H9 (cell line): Measurements from ENCODE around the gene DLG2. TPM values are rescaled to one million over a fixed set of nuclear protein-coding genes. Genes with fewer than 3 reads are reported as not detected.
"Not testable (repeated sequence)": the region's sequence is repeated elsewhere in the genome, so short reads cannot be mapped to it uniquely, and the experiment has no call there.

Source experiments
- DNase-seq: peaks from one replicate; pipeline ENCODE4 v3.0.0-alpha.2; 2017
- H2AFZ ChIP-seq: one replicate; pipeline ENCODE4 v1.6.1; 2013; ENCODE audit warnings: mild to moderate bottlenecking, low read length, control low read depth, moderate library complexity
- H2AK5ac ChIP-seq: 2 replicates; pipeline ENCODE4 v1.6.1; 2013; ENCODE audit warnings: low read length, control low read depth, mixed read lengths; ENCODE audit not compliant: insufficient read length
- H2BK120ac ChIP-seq: one replicate; pipeline ENCODE4 v1.6.1; 2013; ENCODE audit warnings: low read depth, mild to moderate bottlenecking, low read length, control low read depth, inconsistent platforms; ENCODE audit not compliant: poor library complexity, severe bottlenecking
- H2BK12ac ChIP-seq: 2 replicates; pipeline ENCODE4 v1.6.1; 2013; ENCODE audit warnings: low read length, control low read depth, mixed read lengths, low read depth; ENCODE audit not compliant: insufficient read length
- H2BK15ac ChIP-seq: 2 replicates; pipeline ENCODE4 v1.6.1; 2013; ENCODE audit warnings: low read depth, low read length, control low read depth
- H2BK20ac ChIP-seq: one replicate; pipeline ENCODE4 v1.6.1; 2013; ENCODE audit warnings: low read depth, mild to moderate bottlenecking, low read length, control low read depth, inconsistent platforms; ENCODE audit not compliant: poor library complexity, severe bottlenecking
- H2BK5ac ChIP-seq: 2 replicates; pipeline ENCODE4 v1.6.1; 2013; ENCODE audit warnings: low read length, control low read depth, mixed read lengths; ENCODE audit not compliant: insufficient read length
- H3K14ac ChIP-seq: 2 replicates; pipeline ENCODE4 v1.6.1; 2013; ENCODE audit warnings: low read length, control low read depth; ENCODE audit not compliant: insufficient read depth
- H3K18ac ChIP-seq: 2 replicates; pipeline ENCODE4 v1.6.1; 2013; ENCODE audit warnings: low read depth, mild to moderate bottlenecking, mixed read lengths, low read length, control low read depth; ENCODE audit not compliant: insufficient read length
- H3K23ac ChIP-seq: 2 replicates; pipeline ENCODE4 v1.6.1; 2013; ENCODE audit warnings: low read length, control low read depth, mixed read lengths, low read depth; ENCODE audit not compliant: insufficient read length
- H3K23me2 ChIP-seq: 2 replicates; pipeline ENCODE4 v1.6.1; 2013; ENCODE audit warnings: low read depth, mild to moderate bottlenecking, mixed read lengths, low read length, control low read depth; ENCODE audit not compliant: insufficient read length, poor library complexity, severe bottlenecking
- H3K27ac ChIP-seq: 2 replicates; pipeline ENCODE4 v1.5.1; 2013; ENCODE audit warnings: low read length, control low read depth, mixed read lengths, low read depth; ENCODE audit not compliant: insufficient read length
- H3K27me3 ChIP-seq: 2 replicates; pipeline ENCODE4 v1.6.1; 2013; ENCODE audit warnings: low read length, control low read depth, inconsistent platforms; ENCODE audit not compliant: insufficient read depth
- H3K4ac ChIP-seq: 2 replicates; pipeline ENCODE4 v1.6.1; 2013; ENCODE audit warnings: low read depth, mild to moderate bottlenecking, control low read depth, inconsistent platforms, low read length, moderate library complexity
- H3K4me1 ChIP-seq: 2 replicates; pipeline ENCODE4 v1.6.1; 2013; ENCODE audit warnings: low read length, control low read depth, inconsistent platforms; ENCODE audit not compliant: insufficient read depth
- H3K4me2 ChIP-seq: 2 replicates; pipeline ENCODE4 v1.6.1; 2013; ENCODE audit warnings: low read length, control low read depth, mixed read lengths; ENCODE audit not compliant: insufficient read length, insufficient read depth
- H3K56ac ChIP-seq: 2 replicates; pipeline ENCODE4 v1.6.1; 2013; ENCODE audit warnings: low read depth, mild to moderate bottlenecking, mixed read lengths, low read length, control low read depth; ENCODE audit not compliant: insufficient read length
- H3K79me1 ChIP-seq: 2 replicates; pipeline ENCODE4 v1.6.1; 2013; ENCODE audit warnings: low read depth, mild to moderate bottlenecking, moderate library complexity, low read length, control low read depth, inconsistent platforms; ENCODE audit not compliant: insufficient read depth, poor library complexity, severe bottlenecking
- H3K79me2 ChIP-seq: 2 replicates; pipeline ENCODE4 v1.6.1; 2013; ENCODE audit warnings: low read length, control low read depth, inconsistent platforms; ENCODE audit not compliant: insufficient read depth
- H3K9ac ChIP-seq: 2 replicates; pipeline ENCODE4 v1.6.1; 2013; ENCODE audit warnings: low read length, control low read depth, mixed read lengths; ENCODE audit not compliant: insufficient read length; ENCODE audit errors: extremely low read depth
- H3K9me3 ChIP-seq: one replicate; pipeline ENCODE4 v1.6.1; 2013; ENCODE audit warnings: low read depth, low read length, inconsistent platforms; ENCODE audit not compliant: control insufficient read depth
- H3T11ph ChIP-seq: one replicate; pipeline ENCODE4 v1.6.1; 2013; ENCODE audit warnings: mild to moderate bottlenecking, low read length, control low read depth, inconsistent platforms
- H4K20me1 ChIP-seq: one replicate; pipeline ENCODE4 v1.6.1; 2013; ENCODE audit not compliant: control insufficient read depth, insufficient read length, insufficient read depth
- H4K5ac ChIP-seq: 2 replicates; pipeline ENCODE4 v1.6.1; 2013; ENCODE audit warnings: low read depth, mild to moderate bottlenecking, mixed read lengths, low read length, control low read depth; ENCODE audit not compliant: insufficient read length
- H4K8ac ChIP-seq: replicated peaks from 2 replicates; pipeline ENCODE4 v1.6.1; 2013; ENCODE audit warnings: low read length, control low read depth, mixed read lengths, low read depth; ENCODE audit not compliant: insufficient read length
- H4K91ac ChIP-seq: 2 replicates; pipeline ENCODE4 v1.6.1; 2013; ENCODE audit warnings: low read depth, mild to moderate bottlenecking, moderate library complexity, mixed read lengths, low read length, control low read depth; ENCODE audit not compliant: insufficient read length
- H3K27ac Mint-ChIP-seq, 3 experiments: 2 replicates in 2 of 3; 3 replicates in 1 of 3; pipeline ENCODE4 v1.8.0; 2020 to 2021; ENCODE audit warnings: mixed read lengths in 3 of 3, mild to moderate bottlenecking in 1 of 3, moderate library complexity in 1 of 3
- H3K27me3 Mint-ChIP-seq: 2 replicates; pipeline ENCODE4 v1.8.0; 2021; ENCODE audit warnings: low read depth, mild to moderate bottlenecking, moderate library complexity, mixed read lengths
- H3K36me3 Mint-ChIP-seq, 3 experiments: 2 replicates in 2 of 3; 3 replicates in 1 of 3; pipeline ENCODE4 v1.8.0; 2020 to 2021; ENCODE audit warnings: low read depth in 3 of 3, mixed read lengths in 3 of 3; ENCODE audit not compliant: insufficient read depth in 1 of 3
- H3K4me1 Mint-ChIP-seq, 2 experiments: 2 replicates each; pipeline ENCODE4 v1.8.0; 2020; ENCODE audit warnings: mixed read lengths in 2 of 2
- H3K4me3 Mint-ChIP-seq, 2 experiments: 2 replicates in 1 of 2; 3 replicates in 1 of 2; pipeline ENCODE4 v1.8.0; 2020 to 2021; ENCODE audit warnings: mild to moderate bottlenecking in 2 of 2, mixed read lengths in 2 of 2, moderate library complexity in 1 of 2
- H3K9me3 Mint-ChIP-seq, 2 experiments: 2 replicates in 1 of 2; 3 replicates in 1 of 2; pipeline ENCODE4 v1.8.0; 2020; ENCODE audit warnings: mild to moderate bottlenecking in 2 of 2, mixed read lengths in 2 of 2, moderate library complexity in 1 of 2
- WGBS: extraction: QIAGEN DNeasy Blood & Tissue Kit; methylation state at CpG from one replicate; pipeline ENCODE4 v1.1.7; 2013; ENCODE audit warnings: missing lambda C conversion rate, low lambda C conversion rate, mixed read lengths; ENCODE audit not compliant: insufficient read length; ENCODE audit errors: extremely low coverage; 5-methylcytosine and 5-hydroxymethylcytosine counted together
- total RNA-seq: library from RNA; stranded (reverse); gene quantifications from 2 replicates; pipeline ENCODE4 v1.2.1, GENCODE V29; 2021
- TF ChIP-seq, protein P1 (sequence below): fragments of 200-600 bp; sonication (generic); conservative IDR thresholded peaks from 3 replicates; pipeline ENCODE4 v1.8.0; 2021; ENCODE audit warnings: antibody characterized with exemption, mild to moderate bottlenecking

The DLG2 gene
- total RNA-seq, 1 experiment from 2014 or later, result 8.0 TPM

DNA sequence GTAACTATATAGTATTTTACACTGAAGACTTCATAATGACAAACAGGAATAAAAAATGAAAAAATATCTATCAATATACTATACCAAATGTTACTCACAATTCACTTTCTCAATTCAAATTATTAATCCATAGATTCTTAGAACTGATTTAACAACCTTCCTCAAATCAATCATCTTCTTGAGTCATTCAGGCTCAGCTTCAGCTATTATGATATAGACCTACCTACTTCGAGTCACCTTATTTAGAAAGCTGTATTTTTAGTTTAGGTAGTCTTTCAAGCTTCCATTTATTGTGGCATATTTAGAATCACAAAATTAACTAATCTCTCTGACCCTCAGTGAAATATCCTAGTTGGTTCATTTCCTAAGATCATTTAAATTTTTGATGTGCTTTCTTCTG is 29.6 kb upstream of the DLG2 start:
- H3K4me2 ChIP-seq, result no peak overlapping the region
- H2BK15ac ChIP-seq, result no peak overlapping the region
- no peaks in the 10 kb centered on the region for H4K20me1 ChIP-seq
- Mint-ChIP-seq H3K36me3 (peaks cover 28 to 56% (median 49%) of the 10 kb centered on the region in 3 experiments), H3K27me3 (no peaks in the 10 kb centered on the region), H3K9me3 (no peaks in the 10 kb centered on the region), H3K4me3 (no peak overlapping the region), H3K27ac (peak overlapping the region in 1 of 3 experiments; percentile 46; a peak in 1 of 7 replicates), H3K4me1 (peaks cover 22 to 28% of the 10 kb centered on the region in 2 experiments)
- H3K79me1 ChIP-seq, result no peaks in the 10 kb centered on the region
- no peaks in the 10 kb centered on the region for H3K9me3 ChIP-seq
- H2AFZ ChIP-seq, result no peak overlapping the region
- no peak overlapping the region for H2BK20ac ChIP-seq
- H3T11ph ChIP-seq, result no peak overlapping the region
- no CpG with 5 or more reads among the region's 1 CpG for WGBS
- DNase-seq, result no peak
- H3K4me1 ChIP-seq, result no peaks in the 10 kb centered on the region
- H2BK120ac ChIP-seq, result no peak overlapping the region
- no peak overlapping the region for H4K5ac ChIP-seq
- no peak overlapping the region for H2BK12ac ChIP-seq
- H2AK5ac ChIP-seq, result no peak overlapping the region
- no peak overlapping the region for H3K18ac ChIP-seq
- no peak overlapping the region for H3K27ac ChIP-seq
- no peaks in the 10 kb centered on the region for H3K23me2 ChIP-seq
- no peak overlapping the region for H3K14ac ChIP-seq
- H2BK5ac ChIP-seq, result no peak overlapping the region
- no peak overlapping the region for H3K9ac ChIP-seq
- TF ChIP-seq, protein P1, sequence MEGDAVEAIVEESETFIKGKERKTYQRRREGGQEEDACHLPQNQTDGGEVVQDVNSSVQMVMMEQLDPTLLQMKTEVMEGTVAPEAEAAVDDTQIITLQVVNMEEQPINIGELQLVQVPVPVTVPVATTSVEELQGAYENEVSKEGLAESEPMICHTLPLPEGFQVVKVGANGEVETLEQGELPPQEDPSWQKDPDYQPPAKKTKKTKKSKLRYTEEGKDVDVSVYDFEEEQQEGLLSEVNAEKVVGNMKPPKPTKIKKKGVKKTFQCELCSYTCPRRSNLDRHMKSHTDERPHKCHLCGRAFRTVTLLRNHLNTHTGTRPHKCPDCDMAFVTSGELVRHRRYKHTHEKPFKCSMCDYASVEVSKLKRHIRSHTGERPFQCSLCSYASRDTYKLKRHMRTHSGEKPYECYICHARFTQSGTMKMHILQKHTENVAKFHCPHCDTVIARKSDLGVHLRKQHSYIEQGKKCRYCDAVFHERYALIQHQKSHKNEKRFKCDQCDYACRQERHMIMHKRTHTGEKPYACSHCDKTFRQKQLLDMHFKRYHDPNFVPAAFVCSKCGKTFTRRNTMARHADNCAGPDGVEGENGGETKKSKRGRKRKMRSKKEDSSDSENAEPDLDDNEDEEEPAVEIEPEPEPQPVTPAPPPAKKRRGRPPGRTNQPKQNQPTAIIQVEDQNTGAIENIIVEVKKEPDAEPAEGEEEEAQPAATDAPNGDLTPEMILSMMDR, result no peak
- no peaks in the 10 kb centered on the region for H3K27me3 ChIP-seq
- no peak overlapping the region for H3K56ac ChIP-seq
- H3K23ac ChIP-seq, result no peak overlapping the region
- peaks cover 4% of the 10 kb centered on the region; the same call in 1 of the 2 replicates for H3K79me2 ChIP-seq
- H4K91ac ChIP-seq, result no peak overlapping the region
- no peak overlapping the region for H4K8ac ChIP-seq
- no peak overlapping the region for H3K4ac ChIP-seq

DNA sequence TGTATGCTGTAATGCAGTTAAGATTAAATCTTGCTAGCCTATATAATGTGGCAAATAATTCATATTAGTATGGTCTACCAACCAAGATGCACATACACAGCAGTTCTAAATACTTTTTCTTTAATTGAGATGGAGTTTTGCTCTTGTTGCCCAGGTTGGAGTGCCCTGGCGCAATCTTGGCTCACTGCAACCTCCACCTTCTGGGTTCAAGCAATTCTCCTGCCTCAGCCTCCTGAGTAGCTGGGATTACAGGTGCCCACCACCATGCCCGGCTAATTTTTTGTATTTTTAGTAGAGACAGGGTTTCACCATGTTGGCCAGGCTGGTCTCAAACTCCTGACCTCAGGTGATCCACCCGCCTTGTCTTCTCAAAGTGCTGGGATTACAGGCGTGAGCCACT is 27.2 kb upstream of the DLG2 start:
- H3K27me3 Mint-ChIP-seq, H3K79me1 ChIP-seq, H3K9me3 ChIP-seq, H4K91ac ChIP-seq, H2AFZ ChIP-seq, H3K9ac ChIP-seq, H2AK5ac ChIP-seq, DNase-seq, H3K4me1 ChIP-seq, H3K27ac Mint-ChIP-seq, H2BK15ac ChIP-seq, H2BK5ac ChIP-seq, H3K4me2 ChIP-seq, H3K9me3 Mint-ChIP-seq, H3K18ac ChIP-seq, H3K27me3 ChIP-seq, H4K8ac ChIP-seq, H2BK120ac ChIP-seq, H3K27ac ChIP-seq, H2BK20ac ChIP-seq, H3K14ac ChIP-seq, H3T11ph ChIP-seq, H3K56ac ChIP-seq, H3K4ac ChIP-seq, H3K23me2 ChIP-seq, H3K4me3 Mint-ChIP-seq, H2BK12ac ChIP-seq, H4K5ac ChIP-seq, H3K79me2 ChIP-seq, H4K20me1 ChIP-seq, H3K23ac ChIP-seq: not testable (repeated sequence)
- Mint-ChIP-seq H3K36me3 (peaks cover 10 to 33% (median 33%) of the 10 kb centered on the region in 3 experiments; a peak in 6 of 7 replicates), H3K4me1 (peaks cover 8 to 20% of the 10 kb centered on the region in 2 experiments)
- WGBS, result no CpG with 5 or more reads among the region's 4 CpGs
